Tibial artery (tissue), 4 donors: ENCODE data around the gene IPP.

Experiments
- DNase-seq, 2 donors: peaks; one replicate each; pipeline ENCODE4 v3.0.0-alpha.2; 2019
- H3K27ac ChIP-seq, 2 donors: fragments of 200-600 bp; sonication (generic) in 1 of 2; 1 replicate in 1 of 2; 2 replicates in 1 of 2; pipeline ENCODE4 v1.5.1; 2018 to 2019; ENCODE audit warnings: mild to moderate bottlenecking in 1 of 2
- H3K27me3 ChIP-seq, 2 donors: fragments of 200-600 bp; sonication (generic) in 1 of 2; one replicate each; pipeline versions ENCODE4 v1.5.1 to v1.6.0; 2016 to 2019
- H3K36me3 ChIP-seq, 3 donors: fragments of 200-600 bp; sonication (generic) in 2 of 3; one replicate each; pipeline ENCODE4 v1.5.1; 2016 to 2019; ENCODE audit warnings: mild to moderate bottlenecking in 2 of 3
- H3K4me1 ChIP-seq, 4 donors: fragments of 200-600 bp; sonication (generic) in 2 of 4; 1 replicate in 3 of 4; 2 replicates in 1 of 4; pipeline ENCODE4 v1.5.1; 2016 to 2019
- H3K4me3 ChIP-seq, 2 donors: fragments of 200-600 bp; sonication (generic) in 1 of 2; 1 replicate in 1 of 2; 2 replicates in 1 of 2; pipeline ENCODE4 v1.5.1; 2018 to 2019; ENCODE audit warnings: mild to moderate bottlenecking in 2 of 2
- H3K9me3 ChIP-seq, 3 donors: fragments of 200-600 bp; sonication (generic) in 1 of 3; one replicate each; pipeline ENCODE4 v1.5.1; 2016 to 2019
- intact Hi-C: fragments of 100-400 bp; cut with DNase I; formaldehyde crosslinking; loops from one replicate; pipeline ENCODE4 v1.15.0; 2023; ENCODE audit warnings: low total_unique reads
- TF ChIP-seq, protein P1 (sequence below), 2 experiments: fragments of 200-600 bp in 1 of 2; fragments of 450-650 bp in 1 of 2; IDR thresholded peaks; one replicate each; pipeline ENCODE4 v1.5.1; 2017 to 2019; ENCODE audit warnings: antibody characterized with exemption in 2 of 2, mild to moderate bottlenecking in 1 of 2, moderate library complexity in 1 of 2

Gene IPP

DNA sequence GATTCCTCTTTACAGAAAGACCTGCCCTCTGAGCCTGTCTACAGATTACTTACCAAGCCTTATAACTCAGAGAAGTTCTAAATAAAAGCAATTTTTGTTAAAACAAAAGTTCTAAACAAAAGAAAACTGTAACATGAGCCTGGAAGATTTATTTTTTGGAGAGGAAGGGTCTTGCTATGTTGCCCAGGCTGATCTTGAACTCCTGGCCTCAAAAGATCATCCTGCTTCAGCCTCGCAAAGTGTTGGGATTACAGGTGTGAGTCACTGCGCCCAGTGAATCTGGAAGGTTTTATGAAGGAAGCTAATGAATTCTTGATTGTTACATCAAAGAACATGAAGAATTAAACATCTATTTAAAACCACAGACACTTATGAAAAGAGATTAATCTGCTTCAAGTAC lies 91.2 kb downstream of the IPP start:
- peaks cover 54 to 61% (median 56%) of the 10 kb centered on the region in 3 donors for H3K36me3 ChIP-seq
- intact Hi-C loops = no loop called here
- no peak for DNase-seq
- no peaks in the 10 kb centered on the region for H3K9me3 ChIP-seq
- no peak overlapping the region for H3K27ac ChIP-seq
- H3K4me3 ChIP-seq = no peak overlapping the region
- H3K4me1 ChIP-seq = peaks cover 0 to 25% (median 3%) of the 10 kb centered on the region in 4 donors
- H3K27me3 ChIP-seq = no peaks in the 10 kb centered on the region
- TF ChIP-seq, protein P1, sequence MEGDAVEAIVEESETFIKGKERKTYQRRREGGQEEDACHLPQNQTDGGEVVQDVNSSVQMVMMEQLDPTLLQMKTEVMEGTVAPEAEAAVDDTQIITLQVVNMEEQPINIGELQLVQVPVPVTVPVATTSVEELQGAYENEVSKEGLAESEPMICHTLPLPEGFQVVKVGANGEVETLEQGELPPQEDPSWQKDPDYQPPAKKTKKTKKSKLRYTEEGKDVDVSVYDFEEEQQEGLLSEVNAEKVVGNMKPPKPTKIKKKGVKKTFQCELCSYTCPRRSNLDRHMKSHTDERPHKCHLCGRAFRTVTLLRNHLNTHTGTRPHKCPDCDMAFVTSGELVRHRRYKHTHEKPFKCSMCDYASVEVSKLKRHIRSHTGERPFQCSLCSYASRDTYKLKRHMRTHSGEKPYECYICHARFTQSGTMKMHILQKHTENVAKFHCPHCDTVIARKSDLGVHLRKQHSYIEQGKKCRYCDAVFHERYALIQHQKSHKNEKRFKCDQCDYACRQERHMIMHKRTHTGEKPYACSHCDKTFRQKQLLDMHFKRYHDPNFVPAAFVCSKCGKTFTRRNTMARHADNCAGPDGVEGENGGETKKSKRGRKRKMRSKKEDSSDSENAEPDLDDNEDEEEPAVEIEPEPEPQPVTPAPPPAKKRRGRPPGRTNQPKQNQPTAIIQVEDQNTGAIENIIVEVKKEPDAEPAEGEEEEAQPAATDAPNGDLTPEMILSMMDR (IDR thresholded peaks at IDR 0.05) = no peak

DNA sequence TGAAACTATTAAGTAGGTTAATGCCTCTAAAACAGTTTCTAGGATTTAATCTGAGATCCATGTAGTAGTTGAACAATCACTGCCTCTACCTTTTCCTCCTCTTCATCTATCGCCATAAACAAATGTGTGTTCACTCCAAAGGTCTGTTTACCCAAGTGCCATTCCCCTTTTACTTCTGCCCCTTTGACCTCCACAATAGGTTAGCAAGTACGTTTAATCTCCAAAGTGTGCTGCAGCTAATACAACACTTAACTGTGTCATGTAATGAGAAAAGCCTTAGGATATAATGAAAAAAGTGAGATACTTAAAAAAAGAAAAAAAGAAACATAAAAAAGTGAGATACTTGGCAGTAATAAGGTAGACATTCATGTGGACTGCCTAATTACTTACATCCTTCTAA lies 92.3 kb downstream of the IPP start:
- Histone ChIP-seq H3K27ac (no peak overlapping the region), H3K9me3 (no peaks in the 10 kb centered on the region), H3K4me1 (peaks cover 0 to 25% (median 3%) of the 10 kb centered on the region in 4 donors), H3K4me3 (no peak overlapping the region), H3K36me3 (peaks cover 63 to 71% (median 63%) of the 10 kb centered on the region in 3 donors), H3K27me3 (no peaks in the 10 kb centered on the region)
- intact Hi-C loops = no loop called here
- no peak for DNase-seq
- TF ChIP-seq, protein P1 (IDR thresholded peaks at IDR 0.05) = no peak

DNA sequence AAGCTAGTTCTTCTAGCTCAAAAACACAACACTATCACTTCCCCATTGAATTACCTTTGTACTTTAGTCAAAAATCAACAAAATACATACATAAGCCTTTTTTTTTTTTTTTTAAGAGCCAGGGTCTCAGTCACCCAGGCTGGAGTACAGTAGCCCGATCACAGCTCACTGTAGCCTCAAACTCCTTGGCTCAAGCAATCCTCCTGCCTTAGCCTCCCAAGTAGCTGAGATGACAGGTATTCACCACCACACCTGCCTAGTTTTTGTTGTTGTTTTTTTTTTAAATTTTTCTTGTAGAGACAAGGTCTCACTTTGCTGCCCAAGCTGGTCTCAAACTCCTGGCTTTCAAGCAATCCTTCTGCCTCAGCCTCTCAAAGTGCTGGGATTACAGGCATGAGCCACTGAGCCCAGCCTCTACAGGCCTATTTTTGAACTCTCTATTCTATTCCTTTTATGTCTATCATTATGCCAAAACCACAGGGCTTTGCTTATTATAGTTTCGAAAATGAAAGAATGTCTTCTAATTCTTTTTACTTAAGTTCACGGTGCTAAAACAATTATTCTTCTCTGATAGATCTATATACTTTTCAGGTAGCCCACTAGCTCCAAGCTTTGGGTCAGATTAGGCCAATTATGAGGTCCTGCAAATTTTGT lies 93.8 kb downstream of the IPP start:
- TF ChIP-seq, protein P1 (IDR thresholded peaks at IDR 0.05) = no peak

DNA sequence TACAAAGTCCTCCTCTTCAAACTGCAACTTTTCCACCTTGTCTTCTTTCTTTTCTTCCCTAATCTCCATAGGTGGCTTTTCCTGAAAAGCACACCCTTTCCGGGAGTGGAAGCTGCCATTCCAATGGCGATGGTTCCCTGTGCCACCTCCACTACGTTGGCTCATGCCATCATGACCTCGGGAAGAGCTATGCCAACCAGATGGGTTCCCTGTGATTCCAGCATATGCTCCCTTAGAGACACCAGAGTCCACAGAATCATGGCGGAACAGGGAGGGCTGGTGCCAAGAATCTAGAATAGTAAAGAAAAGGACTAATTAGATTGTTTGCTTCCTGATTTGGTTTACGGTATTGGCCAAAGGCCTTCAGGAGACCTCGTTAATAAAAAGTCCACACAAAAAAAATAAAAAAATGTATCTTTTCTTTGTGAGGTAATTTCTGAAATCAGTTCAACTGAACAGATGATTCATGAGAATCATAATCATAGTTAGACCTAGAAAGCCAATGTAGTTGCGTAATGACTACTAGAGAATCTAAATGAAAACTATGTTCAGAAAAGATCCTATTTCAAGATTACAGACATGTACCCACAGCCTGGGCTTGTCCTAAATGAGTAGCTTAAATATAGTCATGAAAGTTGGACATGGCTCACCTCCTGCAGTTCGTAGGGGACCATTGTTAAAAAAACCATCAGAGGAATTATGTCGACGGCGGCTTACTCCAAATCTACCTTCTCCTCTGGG lies 95.7 kb downstream of the IPP start:
- peaks cover 73 to 96% (median 85%) of the 10 kb centered on the region in 3 donors for H3K36me3 ChIP-seq

More for the DNA sequence above, 93.8 kb downstream of the IPP start:
- Histone ChIP-seq H3K27me3 (no peaks in the 10 kb centered on the region), H3K4me3 (no peak overlapping the region), H3K27ac (no peak overlapping the region), H3K4me1 (peaks cover 0 to 15% (median 3%) of the 10 kb centered on the region in 4 donors), H3K36me3 (peaks cover 71 to 86% (median 77%) of the 10 kb centered on the region in 3 donors), H3K9me3 (no peaks in the 10 kb centered on the region)
- no peak for DNase-seq
- intact Hi-C loops = no loop called here

More for the DNA sequence above, 95.7 kb downstream of the IPP start:
- H3K27me3 ChIP-seq = no peaks in the 10 kb centered on the region
- H3K4me1 ChIP-seq = peaks cover 0 to 1% (median 0%) of the 10 kb centered on the region in 4 donors
- no peak for DNase-seq
- intact Hi-C loops = no loop called here
- H3K27ac ChIP-seq = no peak overlapping the region
- no peak overlapping the region for H3K4me3 ChIP-seq
- no peaks in the 10 kb centered on the region for H3K9me3 ChIP-seq
- TF ChIP-seq, protein P1 (IDR thresholded peaks at IDR 0.05) = no peak
